Mesendoderm (in vitro differentiated cells): ENCODE results near the gene PPP1R2C. TPM values are rescaled to one million over a fixed set of nuclear protein-coding genes. Genes with fewer than 3 reads are reported as not detected.

Source experiments
- DNase-seq: peaks from one replicate; pipeline ENCODE4 v3.0.0; 2013
- H2AK5ac ChIP-seq: 2 replicates; pipeline ENCODE4 v1.6.1; 2013; ENCODE audit warnings: low read length, inconsistent platforms
- H2BK120ac ChIP-seq: 2 replicates; pipeline ENCODE4 v1.6.1; 2013; ENCODE audit warnings: low read depth, mild to moderate bottlenecking, low read length, moderate library complexity, mixed read lengths
- H2BK15ac ChIP-seq: replicated peaks from 2 replicates; pipeline ENCODE4 v1.6.1; 2013; ENCODE audit warnings: low read depth, mild to moderate bottlenecking, moderate library complexity
- H2BK5ac ChIP-seq: 2 replicates; pipeline ENCODE4 v1.6.1; 2013; ENCODE audit warnings: low read length, inconsistent platforms
- H3K18ac ChIP-seq: 2 replicates; pipeline ENCODE4 v1.6.1; 2013; ENCODE audit warnings: mild to moderate bottlenecking, low read length, mixed read lengths
- H3K23ac ChIP-seq: one replicate; pipeline ENCODE4 v1.6.1; 2013; ENCODE audit warnings: low read length
- H3K27ac ChIP-seq: 2 replicates; pipeline ENCODE4 v1.5.1; 2013; ENCODE audit warnings: low read depth, mild to moderate bottlenecking, inconsistent platforms, low read length, moderate library complexity
- H3K27me3 ChIP-seq: 2 replicates; pipeline ENCODE4 v1.6.1; 2013; ENCODE audit warnings: low read length, control low read depth, mild to moderate bottlenecking, inconsistent platforms; ENCODE audit not compliant: insufficient read depth, poor library complexity
- H3K36me3 ChIP-seq: 2 replicates; pipeline ENCODE4 v1.6.1; 2013; ENCODE audit warnings: low read length, inconsistent platforms; ENCODE audit not compliant: control insufficient read depth, insufficient read depth
- H3K4ac ChIP-seq: one replicate; pipeline ENCODE4 v1.6.1; 2013; ENCODE audit warnings: low read depth, mild to moderate bottlenecking, low read length, moderate library complexity
- H3K4me1 ChIP-seq: 2 replicates; pipeline ENCODE4 v1.6.1; 2013; ENCODE audit warnings: low read depth, low read length, inconsistent platforms; ENCODE audit not compliant: control insufficient read depth
- H3K4me2 ChIP-seq: 2 replicates; pipeline ENCODE4 v1.6.1; 2013; ENCODE audit warnings: low read length
- H3K4me3 ChIP-seq: 2 replicates; pipeline ENCODE4 v1.5.1; 2013; ENCODE audit warnings: mild to moderate bottlenecking, low read length
- H3K56ac ChIP-seq: one replicate; pipeline ENCODE4 v1.6.1; 2013; ENCODE audit warnings: low read length
- H3K79me1 ChIP-seq: 2 replicates; pipeline ENCODE4 v1.6.1; 2013; ENCODE audit warnings: low read length, inconsistent platforms
- H3K79me2 ChIP-seq: 2 replicates; pipeline ENCODE4 v1.6.1; 2013; ENCODE audit warnings: mild to moderate bottlenecking, low read length; ENCODE audit not compliant: control insufficient read depth, insufficient read depth
- H3K9ac ChIP-seq: 2 replicates; pipeline ENCODE4 v1.6.1; 2013; ENCODE audit warnings: low read length, inconsistent platforms
- H4K5ac ChIP-seq: one replicate; pipeline ENCODE4 v1.6.1; 2013; ENCODE audit warnings: low read length
- H4K8ac ChIP-seq: one replicate; pipeline ENCODE4 v1.6.1; 2013; ENCODE audit warnings: low read depth, mild to moderate bottlenecking, control low read depth, low read length, moderate library complexity
- WGBS: extraction: QIAGEN DNeasy Blood & Tissue Kit; methylation state at CpG from one replicate; pipeline ENCODE4 v1.1.7; 2013; ENCODE audit warnings: low lambda C conversion rate, missing lambda C conversion rate; ENCODE audit not compliant: insufficient coverage; ENCODE audit errors: extremely low coverage; 5-methylcytosine and 5-hydroxymethylcytosine counted together
- polyA plus RNA-seq, 2 experiments: library from polyadenylated mRNA; stranded (reverse); fragments of 200-250 nt; gene quantifications; one replicate each; pipeline ENCODE4 v1.2.3, GENCODE V29; 2013

Gene PPP1R2C
- polyA plus RNA-seq (2013, experiment 1 of 2) = not detected
- not detected for polyA plus RNA-seq (2013, experiment 2 of 2)

- Histone ChIP-seq H3K4me3 (no peak within 1 kb of the TSS), H3K27ac (no peak within 1 kb of the TSS), H2BK120ac (no peak within 1 kb of the TSS), H4K8ac (no peak within 1 kb of the TSS), H3K4ac (no peak within 1 kb of the TSS), H3K4me2 (no peak within 1 kb of the TSS), H3K79me2 (no peaks in the 10 kb centered on the region), H2BK15ac (no peak within 1 kb of the TSS), H3K23ac (no peak within 1 kb of the TSS), H3K9ac (no peak within 1 kb of the TSS), H3K18ac (no peak within 1 kb of the TSS), H3K36me3 (no peaks in the 10 kb centered on the region), H3K27me3 (no peaks in the 10 kb centered on the region), H3K79me1 (no peaks in the 10 kb centered on the region), H2AK5ac (no peak within 1 kb of the TSS), H4K5ac (no peak within 1 kb of the TSS), H3K4me1 (no peaks in the 10 kb centered on the region), H3K56ac (no peak within 1 kb of the TSS), H2BK5ac (no peak within 1 kb of the TSS)
- no CpG with 5 or more reads among the region's 33 CpGs for WGBS
- DNase-seq = no peak
Observed at GRCh38 chrX:42778096-42778495, at the start of gene PPP1R2C. TSS of gene PPP1R2C (minus strand) at chrX:42778163. CDS start at chrX:42778079, 84 bp downstream.

DNA sequence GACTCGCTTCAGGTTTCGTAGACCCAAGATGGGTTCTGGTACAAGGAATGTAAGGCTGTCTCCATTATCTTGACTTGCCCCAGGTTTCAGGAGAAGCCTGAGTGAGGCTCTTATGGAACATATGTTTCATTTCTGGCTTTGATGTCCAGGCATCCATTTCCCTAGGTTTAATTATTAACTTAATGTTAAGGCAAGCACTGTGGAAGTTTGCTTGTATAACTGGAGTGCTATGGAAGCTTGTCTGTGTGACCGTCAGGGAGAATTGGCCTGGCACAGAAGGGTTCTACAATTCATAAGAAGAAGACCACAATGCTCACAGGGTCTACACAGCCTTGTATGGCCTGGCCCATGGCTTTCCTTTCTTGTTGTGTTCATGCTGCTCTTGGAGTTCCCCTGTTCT lies 47.2 kb upstream of the PPP1R2C start:
- no peak overlapping the region for H3K4me2 ChIP-seq
- H3K36me3 ChIP-seq = no peaks in the 10 kb centered on the region
- no peak overlapping the region for H2BK15ac ChIP-seq
- H2AK5ac ChIP-seq = no peak overlapping the region
- no peak overlapping the region for H3K4me3 ChIP-seq
- no peak overlapping the region for H2BK5ac ChIP-seq
- H3K9ac ChIP-seq = no peak overlapping the region
- no peak overlapping the region for H3K23ac ChIP-seq
- H4K5ac ChIP-seq = no peak overlapping the region
- no peaks in the 10 kb centered on the region for H3K4me1 ChIP-seq
- no peaks in the 10 kb centered on the region for H3K79me1 ChIP-seq
- H3K4ac ChIP-seq = no peak overlapping the region
- H2BK120ac ChIP-seq = no peak overlapping the region
- WGBS = no CpG with 5 or more reads among the region's 3 CpGs
- H3K79me2 ChIP-seq = no peaks in the 10 kb centered on the region
- no peaks in the 10 kb centered on the region for H3K27me3 ChIP-seq
- no peak overlapping the region for H3K56ac ChIP-seq
- no peak for DNase-seq
- H4K8ac ChIP-seq = no peak overlapping the region
- H3K27ac ChIP-seq = no peak overlapping the region
- H3K18ac ChIP-seq = no peak overlapping the region

DNA sequence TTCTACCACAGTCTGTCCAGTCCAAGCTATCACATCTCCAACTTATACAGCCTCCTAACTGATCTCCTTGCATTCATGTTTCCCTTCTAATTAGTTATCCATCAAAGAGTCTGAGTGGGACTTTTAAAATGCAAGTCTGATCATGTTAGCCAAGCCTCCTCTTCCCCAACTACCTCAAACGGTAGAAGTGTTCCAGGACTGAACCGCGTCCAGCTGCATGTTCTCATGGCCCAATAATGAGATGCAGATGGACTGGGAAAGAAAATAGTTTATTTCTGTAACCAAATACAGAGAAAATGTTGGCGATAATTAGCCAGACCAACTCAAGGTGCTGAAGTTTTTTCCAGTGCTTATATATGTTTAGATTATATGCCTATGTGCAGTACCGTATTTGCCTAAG lies 46.6 kb upstream of the PPP1R2C start:
- H3K4me2 ChIP-seq = no peak overlapping the region
- no peak overlapping the region for H3K9ac ChIP-seq
- no peak overlapping the region for H3K56ac ChIP-seq
- H3K36me3 ChIP-seq = no peaks in the 10 kb centered on the region
- H3K27ac ChIP-seq = no peak overlapping the region
- no peaks in the 10 kb centered on the region for H3K27me3 ChIP-seq
- no peaks in the 10 kb centered on the region for H3K79me2 ChIP-seq
- H2BK120ac ChIP-seq = no peak overlapping the region
- no peaks in the 10 kb centered on the region for H3K79me1 ChIP-seq
- no peak overlapping the region for H3K23ac ChIP-seq
- no peak for DNase-seq
- no peak overlapping the region for H4K8ac ChIP-seq
- H3K4me3 ChIP-seq = no peak overlapping the region
- H2BK5ac ChIP-seq = no peak overlapping the region
- no peak overlapping the region for H3K4ac ChIP-seq
- no CpG with 5 or more reads among the region's 5 CpGs for WGBS
- no peak overlapping the region for H2BK15ac ChIP-seq
- no peak overlapping the region for H4K5ac ChIP-seq
- H2AK5ac ChIP-seq = no peak overlapping the region
- H3K4me1 ChIP-seq = no peaks in the 10 kb centered on the region
- no peak overlapping the region for H3K18ac ChIP-seq

- H3K79me1 ChIP-seq = no peaks in the 10 kb centered on the region
- no peak overlapping the region for H4K5ac ChIP-seq
- no peak for DNase-seq
- H2BK5ac ChIP-seq = no peak overlapping the region
- no peak overlapping the region for H2AK5ac ChIP-seq
- WGBS = no CpG with 5 or more reads among the region's 1 CpG
- H3K36me3 ChIP-seq = no peaks in the 10 kb centered on the region
- H3K79me2 ChIP-seq = no peaks in the 10 kb centered on the region
- H3K18ac ChIP-seq = no peak overlapping the region
- H3K4me3 ChIP-seq = no peak overlapping the region
- H3K4me1 ChIP-seq = no peaks in the 10 kb centered on the region
- H3K23ac ChIP-seq = no peak overlapping the region
- no peak overlapping the region for H3K9ac ChIP-seq
- no peak overlapping the region for H3K27ac ChIP-seq
- H4K8ac ChIP-seq = no peak overlapping the region
- H2BK15ac ChIP-seq = no peak overlapping the region
- H3K56ac ChIP-seq = no peak overlapping the region
- no peak overlapping the region for H3K4me2 ChIP-seq
- H2BK120ac ChIP-seq = no peak overlapping the region
- H3K27me3 ChIP-seq = no peaks in the 10 kb centered on the region
- no peak overlapping the region for H3K4ac ChIP-seq
Observed at GRCh38 chrX:42823443-42823842, 45.5 kb upstream of the PPP1R2C start.

- no peak overlapping the region for H3K18ac ChIP-seq
- H2AK5ac ChIP-seq = no peak overlapping the region
- no peaks in the 10 kb centered on the region for H3K4me1 ChIP-seq
- H3K36me3 ChIP-seq = no peaks in the 10 kb centered on the region
- no peak overlapping the region for H4K5ac ChIP-seq
- no peak overlapping the region for H3K56ac ChIP-seq
- H2BK120ac ChIP-seq = no peak overlapping the region
- DNase-seq = no peak
- H3K27me3 ChIP-seq = no peaks in the 10 kb centered on the region
- whole genome bisulfite sequencing = no CpG with 5 or more reads among the region's 7 CpGs
- no peak overlapping the region for H3K4me2 ChIP-seq
- no peaks in the 10 kb centered on the region for H3K79me2 ChIP-seq
- no peak overlapping the region for H4K8ac ChIP-seq
- no peak overlapping the region for H2BK15ac ChIP-seq
- no peak overlapping the region for H3K23ac ChIP-seq
- H3K79me1 ChIP-seq = no peaks in the 10 kb centered on the region
- no peak overlapping the region for H3K4me3 ChIP-seq
- H3K9ac ChIP-seq = no peak overlapping the region
- peak overlapping the region; percentile 57 for H3K27ac ChIP-seq
- no peak overlapping the region for H3K4ac ChIP-seq
- no peak overlapping the region for H2BK5ac ChIP-seq
Observed at GRCh38 chrX:42821803-42822443, 44.0 kb upstream of the PPP1R2C start.
